ENCODE measurements around the gene UGGT2.

DNA sequence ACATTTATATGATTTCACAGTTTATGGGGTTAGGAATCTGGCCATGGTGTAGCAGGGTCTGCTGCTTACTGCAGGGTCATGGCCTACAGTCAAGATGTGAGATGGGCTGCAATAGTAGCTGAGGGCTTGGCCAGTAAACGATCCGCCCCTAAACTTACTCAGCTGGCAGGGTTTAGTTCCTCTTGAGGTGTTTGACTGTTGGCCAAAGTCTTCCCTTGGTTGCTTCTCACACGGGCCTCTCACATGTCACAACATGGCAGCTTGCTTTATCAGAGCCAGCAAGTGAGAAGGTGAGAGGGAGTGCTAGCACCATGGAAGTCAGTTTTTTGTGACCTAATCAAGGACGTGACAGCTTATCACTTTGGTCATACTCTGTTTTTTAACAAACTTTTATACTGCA is 299.1 kb downstream of the UGGT2 start:
- no peak for TF ChIP-seq POLR2A (IDR thresholded peaks at IDR 0.05; ENCODE audit: low read depth, low read length)
- no peak for TF ChIP-seq POLR2AphosphoS5 (IDR thresholded peaks at IDR 0.05; ENCODE audit: low read depth, low read length)
- no peak for TF ChIP-seq TAF1 (IDR thresholded peaks at IDR 0.05; ENCODE audit: low read depth, low read length)
- no peak for TF ChIP-seq SPI1 (IDR thresholded peaks at IDR 0.05; ENCODE audit: low read depth, low read length)
- TF ChIP-seq POU2F2 (IDR thresholded peaks at IDR 0.05; ENCODE audit: low read depth, low read length): no peak
- no peak for TF ChIP-seq PAX5 (IDR thresholded peaks at IDR 0.05; ENCODE audit: insufficient read depth, low read length, severe bottlenecking)
